Stimulated activated CD4-positive, alpha-beta T cell treated with anti-CD3 and anti-CD28 coated beads, Interleukin-4, amount 100 ng/mL, for 24 hours (primary cell): ENCODE data around the gene MRPL39.
"Not testable (repeated sequence)": the region's sequence is repeated elsewhere in the genome, so short reads cannot be mapped to it uniquely, and the experiment has no call there.

ENCODE experiments used
- DNase-seq: peaks from one replicate; pipeline ENCODE4 v3.0.0-alpha.2; 2020

Gene MRPL39

GRCh38 chr21:25607151-25608043 is at the start of gene MRPL39:
Gene MRPL39 (minus strand): TSS chr21:25607481. CDS start chr21:25607475, 6 bp downstream.
- DNase-seq = peak; percentile 90

GRCh38 chr21:25656412-25656811 is 49.1 kb upstream of the MRPL39 start:
- DNase-seq = no peak

- DNase-seq = no peak
Measured at GRCh38 chr21:25649146-25649545, 41.9 kb upstream of the MRPL39 start.

GRCh38 chr21:25647647-25648046 is 40.4 kb upstream of the MRPL39 start:
- DNase-seq = no peak

DNA sequence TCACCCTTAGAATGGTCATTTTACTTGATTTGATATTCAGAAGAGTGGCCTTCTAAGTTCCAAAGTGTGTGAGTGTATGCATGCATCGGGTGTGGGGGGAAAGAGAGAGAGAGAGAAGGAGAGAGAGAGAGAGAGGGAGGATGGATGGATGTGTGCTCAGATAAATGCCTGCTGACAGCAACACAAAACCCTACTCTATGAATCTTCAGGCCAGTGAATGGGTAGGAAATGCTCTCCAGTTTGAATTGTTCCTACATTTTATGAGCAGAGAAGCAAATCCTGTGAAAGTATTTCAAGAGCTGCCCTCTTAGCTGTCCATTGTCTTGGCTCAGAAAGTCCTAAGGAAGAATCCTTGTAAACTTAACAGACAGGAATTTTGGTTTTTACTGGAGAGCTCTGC is 39.2 kb upstream of the MRPL39 start:
- DNase-seq = no peak

DNA sequence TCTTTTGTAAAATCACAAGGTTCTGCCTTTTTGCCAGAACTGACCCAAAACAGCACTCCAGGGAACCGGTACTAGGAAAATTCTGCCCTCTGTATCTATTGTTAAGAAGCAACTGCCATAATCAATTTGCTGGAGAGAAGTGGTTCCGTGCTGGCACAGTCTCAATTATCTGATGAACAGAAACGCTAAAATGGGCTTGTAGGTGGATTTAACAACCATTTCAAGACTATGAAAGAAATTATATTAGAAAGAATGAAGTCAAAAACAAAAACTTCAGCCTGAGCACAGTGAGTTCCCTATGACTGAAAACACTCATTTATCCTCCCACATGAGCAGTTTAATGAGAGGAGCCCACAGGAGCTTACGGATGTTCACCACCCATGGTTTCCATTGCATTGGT is 36.2 kb upstream of the MRPL39 start:
- no peak for DNase-seq

GRCh38 chr21:25640943-25641292 is 33.6 kb upstream of the MRPL39 start:
- DNase-seq = no peak

DNA sequence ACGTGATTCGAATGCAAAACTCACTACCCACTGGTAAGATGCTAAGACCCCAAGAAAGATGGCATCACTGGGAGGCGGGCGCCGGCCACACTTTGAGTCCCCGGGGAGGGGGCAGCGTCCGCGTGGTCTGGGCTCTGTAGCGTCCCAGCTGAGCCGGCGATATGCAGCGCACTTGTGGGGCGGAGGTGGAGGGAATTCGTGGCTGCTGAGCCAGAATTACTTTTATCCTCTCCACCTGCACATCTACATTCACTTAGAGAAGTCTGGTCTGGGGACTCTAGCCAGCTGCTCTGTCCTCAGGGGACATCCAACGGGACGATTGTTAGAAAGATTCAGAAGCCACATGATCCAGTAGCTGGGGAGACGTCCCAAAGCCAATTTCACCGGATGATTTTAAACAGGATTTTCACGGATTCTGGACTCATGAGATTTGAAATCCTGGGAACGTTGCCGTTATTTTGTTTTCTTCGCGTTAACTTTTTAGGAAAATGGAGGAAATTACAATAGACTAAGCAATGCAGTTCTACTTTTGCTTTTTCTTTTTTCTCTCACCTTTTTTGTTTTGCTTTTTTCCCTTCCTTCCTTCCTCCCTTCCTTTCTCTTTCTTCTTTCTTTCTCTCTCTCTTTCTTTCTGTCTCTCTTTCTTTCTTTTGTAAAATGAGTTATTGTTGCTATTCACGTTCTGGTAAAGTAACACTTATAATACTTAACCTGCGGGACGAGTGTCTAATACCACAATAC is 33.1 kb upstream of the MRPL39 start:
- DNase-seq = peak; percentile 3

GRCh38 chr21:25639551-25640201 is 32.4 kb upstream of the MRPL39 start:
- DNase-seq = peak; percentile 33

DNA sequence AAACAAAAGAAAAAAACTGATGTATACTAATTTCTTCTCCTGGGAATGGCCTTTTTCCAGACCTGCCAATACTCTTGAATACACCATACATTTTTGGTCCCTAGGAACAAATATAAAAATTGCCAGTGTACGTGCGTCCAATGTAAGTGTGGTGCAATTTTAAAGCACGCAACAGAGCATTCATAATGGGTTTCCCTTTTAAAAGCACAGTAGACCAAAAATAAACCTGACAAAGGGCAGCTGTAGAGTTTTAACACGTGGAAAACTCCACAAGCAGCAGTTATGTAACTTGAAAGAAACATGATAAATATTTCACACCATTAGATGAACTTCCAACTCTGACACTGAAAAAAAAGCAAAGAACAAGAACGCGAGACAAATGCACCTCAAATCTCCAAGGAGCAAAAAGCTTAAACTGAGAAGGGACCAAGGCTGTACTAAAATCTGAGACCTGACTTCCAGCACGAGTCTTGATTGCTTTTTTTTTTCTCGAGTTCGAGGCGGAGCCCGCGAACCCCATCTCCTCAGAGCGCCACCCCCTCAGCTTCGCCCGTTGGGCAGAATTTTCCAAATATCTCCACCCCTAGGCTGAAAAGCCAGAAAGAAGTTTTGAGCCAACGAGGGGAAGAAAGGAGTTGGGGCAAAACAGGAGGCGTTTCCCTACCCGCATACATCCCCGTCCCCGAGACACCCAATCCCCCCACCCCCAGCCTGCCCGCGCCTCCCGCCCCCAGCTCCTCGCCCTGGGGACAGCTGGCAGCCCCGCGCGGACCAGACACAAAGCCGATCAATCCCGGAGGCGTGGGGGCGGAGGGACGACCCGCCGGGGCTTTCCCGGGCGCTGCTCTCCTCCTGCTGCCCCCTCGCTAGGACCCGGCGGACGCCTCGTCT is 31.6 kb upstream of the MRPL39 start, which contains the start of gene JAM2:
JAM2 (plus strand) TSS at position 599 of the 891 bp plus-strand sequence. CDS start 564 bp downstream, outside the sequence.
- DNase-seq = peak; percentile 36

GRCh38 chr21:25637851-25638659 is 30.8 kb upstream of the MRPL39 start:
- no peak for DNase-seq

DNA sequence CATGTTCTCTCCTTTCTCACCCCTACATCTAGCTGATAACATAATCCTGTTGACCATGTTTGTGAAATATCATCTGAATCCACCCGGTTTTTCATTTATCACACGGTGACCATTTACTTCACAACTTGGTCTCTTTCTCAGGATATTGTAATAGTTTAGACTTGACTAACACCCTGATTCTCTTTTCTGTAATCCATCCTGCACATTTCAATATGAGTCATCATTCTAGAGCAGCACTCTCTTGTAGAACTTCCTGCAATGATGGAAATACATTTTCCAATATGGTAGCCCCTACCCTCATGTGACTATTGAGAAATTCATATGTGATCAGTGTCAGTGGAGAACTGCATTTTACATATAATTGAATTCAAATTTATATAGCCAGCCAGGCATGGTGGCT is 29.4 kb upstream of the MRPL39 start:
- no peak for DNase-seq

DNA sequence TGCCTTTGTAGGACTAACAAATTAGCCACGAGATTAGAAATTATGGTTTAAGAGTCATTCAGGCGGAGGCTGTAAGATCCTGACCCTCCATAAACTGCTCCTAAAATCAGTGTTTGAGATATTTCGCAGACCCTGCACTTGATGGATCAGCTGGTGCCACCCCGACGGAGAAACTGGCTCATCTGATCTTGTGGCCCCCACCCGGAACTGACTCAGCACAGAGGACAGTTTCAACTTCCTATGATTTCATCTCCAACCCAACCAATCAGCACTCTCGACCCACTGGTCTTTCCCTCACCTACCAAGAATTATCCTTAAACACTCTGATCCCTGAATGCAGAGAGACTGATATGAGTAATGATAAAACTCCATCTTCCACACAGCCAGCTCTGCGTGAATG is 28.0 kb upstream of the MRPL39 start:
- no peak for DNase-seq

DNA sequence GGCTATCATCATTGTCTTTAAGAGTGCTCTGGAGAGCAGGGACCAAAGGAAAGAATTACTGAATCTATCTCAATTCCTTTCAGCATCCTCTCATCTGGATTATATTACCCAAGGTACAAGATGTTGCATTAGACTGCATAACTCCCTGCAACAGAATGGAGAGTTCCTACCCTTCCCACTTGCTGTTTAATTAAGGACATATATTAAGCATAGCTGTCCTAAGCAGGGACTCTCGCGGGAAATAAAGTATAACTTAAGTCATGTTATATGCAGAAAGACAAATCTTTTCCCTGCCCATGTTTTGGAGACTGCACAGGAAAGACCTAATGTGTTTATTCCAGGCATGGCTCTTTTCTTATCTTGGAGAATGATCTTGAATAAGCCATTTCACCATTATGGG is 25.0 kb upstream of the MRPL39 start:
- DNase-seq = no peak

- DNase-seq = no peak
Measured at GRCh38 chr21:25626757-25627156, 19.5 kb upstream of the MRPL39 start.

DNA sequence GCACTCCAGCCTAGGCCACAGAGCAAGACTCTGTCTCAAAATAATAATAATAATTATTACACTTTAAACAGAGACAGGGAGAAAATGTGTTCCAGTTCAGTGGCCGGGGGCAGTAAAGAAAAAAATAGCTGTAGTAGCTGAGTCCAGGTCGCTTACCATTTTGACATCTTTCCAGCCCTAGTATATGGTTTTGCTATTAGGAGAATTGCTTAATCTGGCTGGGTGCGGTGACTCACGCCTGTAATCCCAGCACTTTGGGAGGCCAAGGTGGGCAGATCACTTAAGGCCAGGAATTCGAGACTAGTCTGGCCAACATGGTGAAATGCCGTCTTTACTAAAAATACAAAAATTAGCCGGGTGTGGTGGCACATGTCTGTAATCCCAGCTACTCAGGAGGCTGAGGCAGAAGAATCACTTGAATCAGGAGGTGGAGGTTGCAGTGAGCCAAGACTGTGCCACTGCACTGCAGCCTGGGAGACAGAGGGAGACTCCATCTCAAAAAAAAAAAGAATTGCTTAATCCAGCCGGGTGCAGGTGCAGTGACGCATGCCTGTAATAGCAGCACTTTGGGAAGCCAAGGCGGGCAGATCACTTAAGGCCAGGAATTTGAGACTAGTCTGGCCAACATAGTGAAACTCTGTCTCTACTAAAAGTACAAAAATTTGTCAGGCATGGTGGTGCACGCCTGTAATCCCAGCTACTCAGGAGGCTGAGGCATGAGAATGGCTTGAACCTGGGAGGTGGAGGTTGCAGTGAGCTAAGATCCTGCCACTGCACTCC is 18.7 kb upstream of the MRPL39 start:
- not testable (repeated sequence) for DNase-seq

DNA sequence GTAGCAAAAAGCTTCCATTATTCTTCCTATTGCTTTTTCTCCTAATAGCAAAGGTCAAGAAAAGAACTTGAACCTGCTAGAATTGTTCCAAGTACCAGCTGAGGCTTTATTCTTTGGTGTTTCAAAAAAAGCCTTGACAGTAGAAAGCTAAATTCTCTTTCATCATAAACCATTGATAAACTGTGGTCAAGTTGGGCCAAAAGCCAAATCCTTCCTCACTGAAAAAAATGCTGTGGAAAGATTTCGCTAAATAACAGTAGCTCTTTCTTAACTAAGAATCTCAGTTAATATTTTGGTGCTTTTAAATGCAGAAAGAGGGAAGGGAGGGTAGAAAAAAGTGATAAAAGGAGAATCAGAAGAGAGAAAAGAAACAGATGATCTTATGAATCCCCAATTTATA is 17.8 kb upstream of the MRPL39 start:
- no peak for DNase-seq

- DNase-seq = no peak
Measured at GRCh38 chr21:25624511-25624910, 17.2 kb upstream of the MRPL39 start.

- DNase-seq = no peak
Measured at GRCh38 chr21:25619198-25619597, 11.9 kb upstream of the MRPL39 start.

- no peak for DNase-seq
Measured at GRCh38 chr21:25615880-25616279, 8.6 kb upstream of the MRPL39 start.

GRCh38 chr21:25614441-25614840 is 7.2 kb upstream of the MRPL39 start:
- no peak for DNase-seq
